HG03521 (cell line): Measurements from ENCODE around the gene ENTPD3.

Experiments used
- ATAC-seq: cut with Tn5 transposase; IDR thresholded peaks from one replicate; pipeline ENCODE4 v1.9.1; 2021; ENCODE audit warnings: mild to moderate bottlenecking, moderate library complexity; ENCODE audit not compliant: unreplicated experiment

Gene ENTPD3

GRCh38 chr3:40387001-40387894, at the start of gene ENTPD3:
Gene ENTPD3 (plus strand): TSS chr3:40387184. CDS start chr3:40388058, 874 bp downstream.
- ATAC-seq: no peak

DNA sequence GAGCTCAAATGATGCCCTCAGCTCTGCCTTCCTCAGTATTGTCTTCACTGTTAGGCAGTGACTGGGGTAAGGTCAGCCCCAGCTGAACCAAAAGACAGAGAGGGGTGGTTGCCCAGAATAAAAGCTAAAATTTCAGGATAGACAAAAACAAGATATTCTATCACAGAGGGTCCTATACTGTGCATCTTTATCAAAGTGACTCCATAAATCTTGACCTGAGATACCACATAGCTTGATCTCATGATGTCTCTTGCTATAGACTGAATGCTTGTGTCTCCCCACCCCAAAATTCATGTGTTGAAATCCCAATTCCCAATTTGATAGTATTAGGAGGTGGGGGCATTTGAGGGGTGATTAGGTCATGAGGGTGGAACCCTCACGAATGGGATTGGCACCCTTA, 47.1 kb upstream of the ENTPD3 start:
- ATAC-seq: no peak

DNA sequence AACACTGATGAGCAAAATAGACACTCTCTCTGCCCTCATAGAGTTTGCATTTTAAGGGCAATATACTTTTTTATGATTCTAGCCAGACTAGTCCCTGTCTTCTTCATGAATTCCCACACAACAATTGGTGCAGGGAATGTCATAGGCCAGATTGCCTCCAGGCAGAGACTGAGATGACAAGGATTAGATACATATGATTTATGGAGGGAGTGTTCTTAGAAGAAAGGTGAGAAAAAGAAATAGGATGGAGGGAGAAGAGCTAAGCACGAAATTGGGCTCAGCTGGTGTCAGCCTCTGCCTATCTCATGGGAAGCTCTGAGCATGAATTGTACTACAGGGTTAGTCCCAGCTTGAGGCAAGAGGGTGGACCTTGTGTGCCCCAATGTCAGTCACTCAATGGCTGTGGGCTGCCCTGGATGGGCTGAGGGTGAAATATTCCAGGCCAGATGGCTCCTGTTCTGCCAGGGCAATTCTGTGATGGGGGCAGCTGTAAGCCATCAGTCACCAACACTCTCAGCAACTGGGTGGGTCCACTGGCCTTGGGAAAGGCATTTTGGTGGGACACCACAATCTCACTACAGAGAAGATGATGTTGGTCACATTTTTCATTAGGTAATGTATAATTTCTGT, 46.3 kb upstream of the ENTPD3 start:
- ATAC-seq: no peak

DNA sequence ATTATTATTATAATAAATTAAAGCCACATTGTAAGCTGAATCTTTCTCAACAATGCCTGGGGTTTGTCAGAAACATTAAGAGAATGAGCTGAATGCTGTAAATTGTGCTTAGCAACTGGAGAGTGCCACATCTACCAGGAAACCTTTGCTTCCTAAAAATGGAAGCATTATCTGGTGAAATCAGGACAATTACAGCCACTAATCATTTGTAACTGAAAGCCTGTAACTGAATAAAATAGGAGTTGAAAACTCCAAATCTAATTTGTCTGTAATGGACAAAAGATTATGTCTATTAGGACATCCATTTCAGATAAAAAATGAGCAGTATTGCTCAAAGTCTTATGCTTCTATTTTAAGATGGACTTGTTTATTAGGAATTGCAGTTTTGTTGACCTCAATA, 45.3 kb upstream of the ENTPD3 start:
- ATAC-seq: no peak

DNA sequence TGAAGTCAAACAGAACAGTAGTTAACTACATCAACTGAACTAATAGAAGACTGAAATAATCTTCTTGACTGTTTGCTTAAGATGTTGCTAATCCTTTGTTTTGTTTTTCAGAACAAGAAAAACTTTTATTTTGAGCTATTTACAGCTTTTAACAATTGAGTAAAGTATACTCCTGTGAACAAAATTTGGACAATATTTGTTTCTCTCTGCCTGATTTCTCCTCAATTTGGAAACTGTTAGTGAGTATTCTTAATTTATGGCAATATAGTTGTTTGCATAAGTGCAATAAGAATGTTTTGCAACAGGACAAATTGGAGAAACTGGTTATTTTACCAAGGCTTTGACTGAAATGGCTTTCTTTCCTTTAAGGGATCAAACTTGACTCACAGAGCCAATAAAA, 36.5 kb upstream of the ENTPD3 start:
- no peak for ATAC-seq

- ATAC-seq: no peak
Measured at GRCh38 chr3:40355410-40355809, 31.6 kb upstream of the ENTPD3 start.

- ATAC-seq: no peak
Measured at GRCh38 chr3:40358454-40358853, 28.5 kb upstream of the ENTPD3 start.

- no peak for ATAC-seq
Measured at GRCh38 chr3:40363674-40364073, 23.3 kb upstream of the ENTPD3 start.

- no peak for ATAC-seq
Measured at GRCh38 chr3:40366203-40367162, 20.5 kb upstream of the ENTPD3 start.

GRCh38 chr3:40369716-40370115, 17.3 kb upstream of the ENTPD3 start:
- no peak for ATAC-seq

DNA sequence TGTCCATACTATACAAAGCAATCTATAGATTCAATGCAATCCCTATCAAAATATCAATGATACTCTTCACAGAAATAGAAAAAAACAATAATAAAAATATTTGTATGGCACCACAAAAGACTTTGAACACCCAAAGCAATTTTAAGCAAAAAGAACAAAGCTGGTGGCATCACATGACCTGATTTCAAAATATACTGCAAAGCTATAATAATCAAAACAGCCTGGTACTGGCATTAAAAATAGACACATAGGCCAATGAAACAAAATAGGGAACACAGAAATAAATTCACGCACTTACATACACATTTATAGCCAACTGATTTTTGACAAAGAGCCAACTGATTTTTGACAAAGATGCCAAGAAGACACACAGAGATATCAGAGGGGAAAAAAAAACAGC, 9.2 kb upstream of the ENTPD3 start:
- ATAC-seq: no peak

DNA sequence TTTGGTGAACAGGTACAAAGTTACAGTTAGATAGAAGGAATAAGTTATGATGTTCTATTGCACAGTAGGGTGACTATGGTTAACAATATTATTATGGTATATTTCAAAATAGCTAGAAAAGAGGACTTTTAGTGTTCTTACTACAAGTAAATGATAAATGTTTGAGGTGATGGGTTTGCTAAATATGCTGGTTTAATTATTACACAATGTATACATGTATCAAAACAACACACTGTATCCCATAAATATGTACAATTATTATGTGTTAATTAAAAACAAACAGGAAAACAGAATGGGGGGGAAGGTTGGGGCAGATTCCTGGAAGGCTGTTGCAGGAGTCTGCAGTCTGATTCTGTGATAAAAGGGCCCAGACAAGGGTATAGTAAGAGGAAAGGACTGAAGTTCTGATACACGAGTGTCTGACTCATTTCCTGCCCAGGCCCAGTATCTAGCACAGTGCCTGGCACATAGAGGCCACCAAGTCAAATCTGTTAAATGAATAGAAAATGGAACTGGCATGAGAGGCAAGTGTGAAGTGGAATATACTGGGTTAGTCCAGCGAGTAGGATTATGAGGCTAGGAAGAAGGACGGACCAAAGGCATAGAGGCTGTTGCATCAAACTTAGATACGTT, 7.2 kb upstream of the ENTPD3 start:
- ATAC-seq: no peak

DNA sequence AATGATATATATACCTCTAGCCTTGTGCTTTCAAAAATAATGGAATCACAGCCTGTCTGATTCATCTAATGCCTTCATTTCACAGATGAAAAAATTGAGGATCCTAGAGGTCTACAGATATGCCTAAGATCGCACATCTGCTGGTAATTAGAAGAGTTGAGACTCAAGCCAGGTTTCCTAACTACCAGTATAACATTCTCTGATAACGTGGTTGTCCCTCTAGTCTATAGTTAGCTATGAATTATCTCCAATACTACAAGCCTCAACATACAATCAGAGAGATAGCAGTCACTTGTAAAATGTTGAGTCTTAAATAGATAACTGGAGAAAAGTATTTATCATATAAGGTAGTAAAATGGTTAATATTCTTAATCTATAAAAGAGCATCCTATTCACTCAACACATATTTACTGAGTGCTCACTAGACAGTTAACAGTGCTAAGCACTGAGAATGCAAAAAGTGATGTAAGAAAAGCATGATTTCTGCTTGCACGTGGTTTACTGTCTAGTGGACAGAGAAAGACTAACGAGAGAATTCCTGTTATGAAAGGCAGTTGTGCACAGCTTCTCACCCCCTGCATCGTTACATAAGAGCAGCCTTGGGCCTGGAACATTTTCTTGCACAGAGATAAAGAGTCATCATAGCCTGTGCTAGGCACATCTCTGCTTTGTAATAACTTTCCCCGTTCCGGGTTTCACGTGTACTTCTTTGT, 4.9 kb upstream of the ENTPD3 start:
- no peak for ATAC-seq

- ATAC-seq: no peak
Measured at GRCh38 chr3:40382617-40382979, 4.4 kb upstream of the ENTPD3 start.

- no peak for ATAC-seq
Measured at GRCh38 chr3:40386213-40386612, 771 bp upstream of the ENTPD3 start.

- ATAC-seq: no peak
Measured at GRCh38 chr3:40387895-40388254, 891 bp downstream of the ENTPD3 start.

DNA sequence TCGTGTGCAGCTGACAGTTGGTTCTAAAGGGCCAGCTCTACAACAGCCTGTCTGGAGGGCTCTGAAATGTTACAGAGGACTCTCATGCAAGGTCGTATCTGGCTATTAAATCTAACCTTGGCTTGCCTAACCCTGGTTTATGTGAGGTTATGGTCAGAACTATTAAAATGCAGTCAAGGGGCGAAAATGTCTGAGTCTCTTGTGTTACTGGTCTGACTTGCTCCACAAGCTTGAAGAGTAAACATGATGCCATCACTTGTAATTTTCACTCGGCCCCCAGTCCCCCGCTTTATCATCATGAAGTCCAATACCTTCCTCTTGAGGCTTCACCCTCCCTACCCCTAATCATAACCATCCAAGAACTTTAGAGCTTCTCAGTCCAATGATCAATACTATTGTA, 9.4 kb downstream of the ENTPD3 start:
- ATAC-seq: no peak

DNA sequence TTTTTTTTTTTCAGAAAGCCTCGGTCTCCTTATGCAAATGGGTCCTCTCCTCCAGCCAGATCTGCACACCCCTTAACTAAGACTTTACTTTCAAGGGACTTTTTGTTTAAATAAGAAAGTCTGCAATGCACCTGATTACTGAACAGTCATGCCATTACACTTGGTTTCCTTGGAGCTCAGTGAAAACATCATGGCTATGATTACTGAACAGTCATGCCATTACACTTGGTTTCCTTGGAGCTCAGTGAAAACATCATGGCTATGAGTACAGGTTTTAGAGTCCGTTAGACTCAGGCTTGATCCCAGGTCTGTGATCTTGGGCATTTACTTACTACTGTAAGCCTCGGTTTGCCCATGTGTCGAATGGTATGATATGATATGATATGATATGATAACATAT, 10.1 kb downstream of the ENTPD3 start:
- no peak for ATAC-seq

- ATAC-seq: no peak
Measured at GRCh38 chr3:40397912-40398311, 10.9 kb downstream of the ENTPD3 start.

DNA sequence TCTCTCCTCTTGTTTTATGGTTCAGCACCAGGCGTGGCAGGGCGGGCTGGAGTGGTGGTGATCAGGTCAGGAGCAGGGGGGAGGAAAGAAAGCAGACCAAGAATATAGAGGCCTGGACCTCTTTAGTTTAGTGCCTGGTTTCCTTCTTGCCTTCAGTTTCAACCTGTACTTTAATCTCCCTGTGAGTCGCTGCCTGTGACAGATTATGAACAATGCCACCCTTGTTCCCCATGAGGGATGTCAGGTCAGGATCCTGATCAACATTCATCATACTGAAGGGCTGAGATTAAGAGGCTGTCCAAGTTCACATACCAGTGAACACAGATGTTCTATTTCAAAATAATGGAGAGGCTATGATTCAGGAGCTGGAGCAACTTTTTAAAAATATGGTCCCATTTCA, 11.4 kb downstream of the ENTPD3 start:
- no peak for ATAC-seq
